Effector memory CD8-positive, alpha-beta T cell (primary cell): ENCODE data around the gene RBM15B.
A peak's percentile ranks its signal among the peaks of the same experiment; 100 is the strongest.
"Not testable (repeated sequence)": the region's sequence is repeated elsewhere in the genome, so short reads cannot be mapped to it uniquely, and the experiment has no call there.

Experiments
- ATAC-seq: fragments of 150-1000 bp; cut with Tn5 transposase; replicated peaks from 2 replicates; pipeline ENCODE4 v1.10.0; 2021; ENCODE audit warnings: mild to moderate bottlenecking, moderate library complexity
- DNase-seq, 3 experiments: peaks; one replicate each; pipeline ENCODE4 v3.0.0; 2021
- H3K27ac Mint-ChIP-seq, 2 donors: one replicate each; pipeline ENCODE4 v1.8.0; 2022; ENCODE audit warnings: mild to moderate bottlenecking in 2 of 2, mixed read lengths in 2 of 2, moderate library complexity in 2 of 2
- H3K27me3 Mint-ChIP-seq, 2 donors: one replicate each; pipeline ENCODE4 v1.8.0; 2022; ENCODE audit warnings: mixed read lengths in 2 of 2
- H3K36me3 Mint-ChIP-seq: one replicate; pipeline ENCODE4 v1.8.0; 2022; ENCODE audit warnings: mild to moderate bottlenecking, moderate library complexity, mixed read lengths; ENCODE audit not compliant: insufficient read depth
- H3K4me1 Mint-ChIP-seq, 2 donors: one replicate each; pipeline ENCODE4 v1.8.0; 2022; ENCODE audit warnings: low read depth in 2 of 2, mixed read lengths in 2 of 2
- H3K4me3 Mint-ChIP-seq, 2 donors: one replicate each; pipeline ENCODE4 v1.8.0; 2022; ENCODE audit warnings: mild to moderate bottlenecking in 2 of 2, mixed read lengths in 2 of 2, moderate library complexity in 2 of 2
- H3K9me3 Mint-ChIP-seq, 2 donors: one replicate each; pipeline ENCODE4 v1.8.0; 2022; ENCODE audit warnings: mixed read lengths in 2 of 2

Gene RBM15B

GRCh38 chr3:51382947-51383578, 8.0 kb upstream of the RBM15B start:
- peaks cover 31 to 41% of the 10 kb centered on the region in 2 donors for H3K4me1 Mint-ChIP-seq
- no peaks in the 10 kb centered on the region for H3K9me3 Mint-ChIP-seq
- DNase-seq (no peak), ATAC-seq (no peak)
- no peaks in the 10 kb centered on the region for H3K27me3 Mint-ChIP-seq
- peaks cover 35% of the 10 kb centered on the region for H3K36me3 Mint-ChIP-seq
- H3K27ac Mint-ChIP-seq, result peak overlapping the region; percentile 29 to 99
- H3K4me3 Mint-ChIP-seq, result peak overlapping the region in 1 of 2 donors; percentile 96

- H3K27ac Mint-ChIP-seq, result peak overlapping the region; percentile 98 to 99
- DNase-seq, result peak in 1 of 3 experiments; percentile 14
- peaks cover 45% of the 10 kb centered on the region for H3K36me3 Mint-ChIP-seq
- H3K9me3 Mint-ChIP-seq, result no peaks in the 10 kb centered on the region
- no peak for ATAC-seq
- peaks cover 38 to 42% of the 10 kb centered on the region in 2 donors for H3K4me1 Mint-ChIP-seq
- no peaks in the 10 kb centered on the region for H3K27me3 Mint-ChIP-seq
- peak overlapping the region; percentile 95 to 96 for H3K4me3 Mint-ChIP-seq
Observed at GRCh38 chr3:51384055-51384725, 6.9 kb upstream of the RBM15B start.

DNA sequence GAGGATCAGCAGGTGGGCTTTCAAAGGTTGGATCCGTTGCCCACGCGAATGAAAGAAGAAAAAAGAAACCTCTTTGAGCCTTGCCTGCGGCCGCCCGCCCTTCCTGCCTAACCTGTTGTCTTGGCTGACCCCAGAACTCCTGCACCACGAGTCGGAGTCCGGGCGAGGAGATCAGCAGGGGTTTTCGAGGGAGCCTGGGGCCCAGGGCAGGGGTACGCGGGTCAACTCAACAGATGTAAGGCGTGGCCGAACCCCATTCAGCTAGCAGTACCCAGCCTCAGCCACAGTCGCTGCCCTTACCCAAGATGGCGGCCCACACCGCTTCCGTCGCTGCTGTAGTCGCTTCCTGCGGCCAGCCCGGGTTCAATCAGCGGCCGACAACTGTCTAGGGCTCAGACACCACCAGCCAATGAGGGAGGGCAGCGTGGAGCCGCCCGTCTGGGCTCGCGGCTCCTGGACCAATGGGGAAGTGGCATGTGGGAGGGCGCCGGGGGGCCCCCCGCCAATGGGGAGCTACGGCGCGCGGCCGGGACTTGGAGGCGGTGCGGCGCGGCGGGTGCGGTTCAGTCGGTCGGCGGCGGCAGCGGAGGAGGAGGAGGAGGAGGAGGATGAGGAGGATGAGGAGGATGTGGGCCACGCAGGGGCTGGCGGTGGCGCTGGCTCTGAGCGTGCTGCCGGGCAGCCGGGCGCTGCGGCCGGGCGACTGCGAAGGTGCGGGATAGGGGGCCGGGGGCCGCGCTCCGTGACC, 6.2 kb upstream of the RBM15B start, which contains the start of gene MANF:
Gene MANF, plus strand, starts transcription at position 566 of the 748 bp plus-strand sequence. Its CDS starts 52 bp downstream, at position 618.
- peak within 1 kb of the TSS; percentile 98 to 99 for H3K27ac Mint-ChIP-seq
- DNase-seq (peak; percentile 93 to 95 (median 94)), ATAC-seq (peak; percentile 94)
- H3K27me3 Mint-ChIP-seq, result no peaks in the 10 kb centered on the region
- H3K4me3 Mint-ChIP-seq, result peak within 1 kb of the TSS; percentile 95 to 96
- peaks cover 51% of the 10 kb centered on the region for H3K36me3 Mint-ChIP-seq
- no peaks in the 10 kb centered on the region for H3K9me3 Mint-ChIP-seq
- peaks cover 43 to 47% of the 10 kb centered on the region in 2 donors for H3K4me1 Mint-ChIP-seq

DNA sequence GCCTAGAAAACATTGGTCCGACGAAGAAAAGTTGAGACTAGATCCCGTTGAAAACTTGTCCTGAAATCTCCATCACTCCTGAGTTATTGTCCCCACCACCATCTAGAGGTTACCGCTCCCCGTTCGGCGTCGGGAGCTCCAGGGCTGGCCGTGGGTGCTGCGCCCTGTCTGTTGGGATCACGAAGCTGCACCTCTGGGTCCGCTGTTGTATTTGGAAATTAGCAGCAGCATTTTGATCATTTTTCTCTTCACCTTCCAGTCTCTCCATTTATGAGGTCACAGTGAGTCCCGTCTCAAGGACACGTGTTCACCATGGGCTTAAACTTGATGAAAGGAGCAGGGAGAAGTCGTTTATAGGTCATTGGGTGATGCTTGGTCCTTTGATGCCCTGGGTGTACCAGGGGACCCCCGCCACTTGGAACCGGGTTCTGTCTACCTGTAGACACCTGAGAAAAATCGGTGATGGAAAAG, 5.4 kb upstream of the RBM15B start:
- H3K36me3 Mint-ChIP-seq, result peaks cover 57% of the 10 kb centered on the region
- ATAC-seq, result no peak
- peaks cover 48 to 50% of the 10 kb centered on the region in 2 donors for H3K4me1 Mint-ChIP-seq

GRCh38 chr3:51386159-51386851, 4.8 kb upstream of the RBM15B start:
- Mint-ChIP-seq H3K4me1 (peaks cover 49 to 50% of the 10 kb centered on the region in 2 donors), H3K4me3 (peak overlapping the region; percentile 95 to 96), H3K9me3 (no peaks in the 10 kb centered on the region), H3K36me3 (peaks cover 57% of the 10 kb centered on the region), H3K27ac (peak overlapping the region; percentile 98 to 99), H3K27me3 (no peaks in the 10 kb centered on the region)
- DNase-seq, result no peak
- no peak for ATAC-seq

More for the DNA sequence above, 5.4 kb upstream of the RBM15B start:
- DNase-seq, result no peak
- Mint-ChIP-seq H3K27me3 (no peaks in the 10 kb centered on the region), H3K4me3 (peak overlapping the region; percentile 95 to 96), H3K9me3 (no peaks in the 10 kb centered on the region), H3K27ac (peak overlapping the region; percentile 98 to 99)

GRCh38 chr3:51386852-51387229, 4.2 kb upstream of the RBM15B start:
- Mint-ChIP-seq H3K4me3 (peak overlapping the region; percentile 95 to 96), H3K27ac (peak overlapping the region; percentile 98 to 99), H3K36me3 (peaks cover 59% of the 10 kb centered on the region), H3K9me3 (no peaks in the 10 kb centered on the region), H3K27me3 (no peaks in the 10 kb centered on the region), H3K4me1 (peaks cover 49 to 50% of the 10 kb centered on the region in 2 donors)
- ATAC-seq (no peak), DNase-seq (no peak)

DNA sequence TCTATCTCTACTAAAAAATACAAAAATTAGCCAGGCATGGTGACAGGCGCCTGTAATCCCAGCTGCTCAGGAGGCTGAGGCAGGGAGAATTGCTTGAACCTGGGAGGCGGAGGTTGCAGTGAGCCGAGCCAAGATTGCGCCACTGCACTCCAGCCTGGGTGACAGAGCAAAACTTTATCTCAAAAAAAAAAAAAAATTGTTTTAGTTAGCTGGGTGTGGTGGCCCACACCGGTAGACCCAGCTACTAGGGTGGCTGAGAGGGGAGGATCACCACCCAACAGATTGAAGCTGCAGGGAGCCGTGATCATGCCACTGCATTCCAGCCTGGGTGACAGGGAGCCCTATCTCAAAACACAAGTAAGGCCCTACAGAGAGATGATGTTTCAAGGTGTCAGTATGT, 3.8 kb upstream of the RBM15B start:
- not testable (repeated sequence) for H3K4me3 Mint-ChIP-seq, ATAC-seq, H3K27me3 Mint-ChIP-seq, DNase-seq, H3K9me3 Mint-ChIP-seq
- peak overlapping the region in 1 of 2 donors; percentile 98 for H3K27ac Mint-ChIP-seq
- peaks cover 63% of the 10 kb centered on the region for H3K36me3 Mint-ChIP-seq
- H3K4me1 Mint-ChIP-seq, result peaks cover 49 to 50% of the 10 kb centered on the region in 2 donors

- Mint-ChIP-seq H3K27me3 (no peaks in the 10 kb centered on the region), H3K9me3 (no peaks in the 10 kb centered on the region), H3K36me3 (peaks cover 74% of the 10 kb centered on the region), H3K27ac (no peak overlapping the region), H3K4me1 (peaks cover 53 to 54% of the 10 kb centered on the region in 2 donors), H3K4me3 (no peak overlapping the region)
- no peak for ATAC-seq
- DNase-seq, result no peak
Observed at GRCh38 chr3:51388286-51389029, 2.6 kb upstream of the RBM15B start.

DNA sequence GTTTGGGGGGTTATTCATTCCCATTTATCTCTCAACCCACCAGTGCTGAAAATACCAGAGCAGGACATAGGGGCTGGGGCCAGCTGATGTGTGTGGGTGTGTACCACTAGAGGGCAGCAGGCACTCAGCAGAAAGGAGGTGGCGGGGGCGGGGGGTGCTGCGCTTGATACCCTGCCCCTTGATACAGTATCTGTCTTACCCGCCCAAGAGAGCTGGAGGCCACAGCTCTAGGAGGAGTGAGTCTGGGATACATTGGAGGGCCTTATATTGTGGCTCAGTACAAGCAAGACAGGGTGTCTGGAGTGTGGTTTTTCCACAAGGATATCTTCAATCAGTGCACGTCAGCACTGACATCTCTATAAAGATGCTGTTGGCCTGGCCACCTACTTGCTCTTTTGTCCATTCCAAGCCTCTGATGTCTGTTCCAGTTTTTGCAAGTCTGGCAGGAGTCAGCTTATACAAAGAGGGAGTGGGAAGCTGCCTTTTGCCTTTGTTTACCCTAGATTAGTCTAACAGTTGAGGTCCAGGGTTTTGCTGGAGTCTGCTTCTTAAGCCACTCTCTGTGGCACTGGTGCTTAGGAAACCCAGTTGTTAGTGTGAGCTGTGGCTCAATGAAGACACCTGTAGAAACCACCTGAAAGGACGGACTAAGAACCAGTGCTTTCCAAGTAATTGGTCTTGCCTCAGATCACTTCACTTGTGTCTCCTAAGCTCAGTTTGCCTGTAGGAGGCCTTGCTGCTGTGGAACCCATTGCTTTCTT, 1.5 kb upstream of the RBM15B start:
- H3K27me3 Mint-ChIP-seq, result no peaks in the 10 kb centered on the region
- H3K4me1 Mint-ChIP-seq, result peaks cover 51% of the 10 kb centered on the region in 2 donors
- peaks cover 83% of the 10 kb centered on the region for H3K36me3 Mint-ChIP-seq
- DNase-seq (peak in 2 of 3 experiments; percentile 37 to 42), ATAC-seq (no peak)
- H3K4me3 Mint-ChIP-seq, result peak overlapping the region; percentile 13 to 51
- no peaks in the 10 kb centered on the region for H3K9me3 Mint-ChIP-seq
- peak overlapping the region; percentile 72 to 80 for H3K27ac Mint-ChIP-seq

- Mint-ChIP-seq H3K27me3 (no peaks in the 10 kb centered on the region), H3K4me1 (peaks cover 52 to 58% of the 10 kb centered on the region in 2 donors), H3K4me3 (peak overlapping the region; percentile 54 to 67), H3K36me3 (peaks cover 84% of the 10 kb centered on the region), H3K27ac (peak overlapping the region in 1 of 2 donors; percentile 66), H3K9me3 (no peaks in the 10 kb centered on the region)
- DNase-seq (no peak), ATAC-seq (no peak)
Observed at GRCh38 chr3:51390246-51391074, 625 bp upstream of the RBM15B start.

- DNase-seq (peak; percentile 40 to 51 (median 50)), ATAC-seq (peak; percentile 44)
- Mint-ChIP-seq H3K4me3 (peak overlapping the region; percentile 79 to 84), H3K27ac (peak overlapping the region; percentile 93), H3K9me3 (no peaks in the 10 kb centered on the region), H3K4me1 (peaks cover 44 to 57% of the 10 kb centered on the region in 2 donors), H3K27me3 (no peaks in the 10 kb centered on the region), H3K36me3 (peaks cover 82% of the 10 kb centered on the region)
Observed at GRCh38 chr3:51391566-51392354, 675 bp downstream of the RBM15B start.
